ENCODE measurements around the gene SSMEM1. TPM values are rescaled to one million over a fixed set of nuclear protein-coding genes. Genes with fewer than 3 reads are reported as not detected.
"Not testable (repeated sequence)": the region's sequence is repeated elsewhere in the genome, so short reads cannot be mapped to it uniquely, and the experiment has no call there.

Gene SSMEM1
- total RNA-seq, 2 donors from 2014 or later, result not detected

DNA sequence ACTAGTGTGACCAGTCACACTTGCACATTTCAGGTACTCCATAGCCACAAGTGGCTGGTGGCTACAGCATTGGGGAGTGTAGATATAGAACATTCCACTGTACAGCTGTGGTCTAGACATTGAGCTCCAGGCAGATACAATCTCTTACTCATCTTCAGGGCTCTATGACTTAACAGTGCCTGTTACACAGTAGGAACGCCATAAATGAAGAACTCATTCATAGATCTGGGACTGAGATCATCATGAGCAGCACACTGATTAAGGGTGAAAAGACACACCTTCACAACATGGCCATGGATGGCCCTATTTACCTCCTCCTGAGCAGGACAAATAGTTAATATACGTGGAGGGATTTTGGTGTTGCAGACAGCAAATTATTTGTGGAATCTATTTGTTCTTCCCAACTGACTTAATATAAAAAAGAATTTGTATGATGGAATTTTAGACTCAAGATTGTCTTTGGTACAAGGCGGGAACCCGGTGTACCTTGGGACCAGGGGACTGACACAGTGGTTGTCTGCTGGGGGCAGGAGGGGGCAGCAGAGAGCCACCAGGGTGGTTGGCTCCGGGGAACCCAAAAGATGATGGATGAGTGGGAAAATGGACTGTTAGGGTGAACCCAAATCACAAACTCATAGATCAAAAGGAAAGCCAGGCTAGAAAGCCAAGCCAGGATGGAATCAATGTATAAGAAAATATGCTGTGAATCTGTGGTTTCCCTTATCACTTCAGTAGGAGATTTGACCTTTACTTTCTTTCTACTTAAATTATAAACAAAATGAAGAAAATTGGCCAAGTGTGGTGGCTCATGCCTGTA is 34.7 kb downstream of the SSMEM1 start:
- H3K36me3 Mint-ChIP-seq (ENCODE audit: low read depth), result no peaks in the 10 kb centered on the region
- H3K9me3 ChIP-seq (ENCODE audit: control insufficient read depth, low read length, poor library complexity, severe bottlenecking), result no peaks in the 10 kb centered on the region
- H3K4me1 Mint-ChIP-seq, result no peaks in the 10 kb centered on the region
- H3K27ac Mint-ChIP-seq, result no peak overlapping the region
- peak; percentile 65 for ATAC-seq
- peaks cover 32% of the 10 kb centered on the region for H3K27me3 Mint-ChIP-seq
- H3K4me3 Mint-ChIP-seq, result no peak overlapping the region
- DNase-seq, result peak in 2 of 3 donors; percentile 14 to 32

DNA sequence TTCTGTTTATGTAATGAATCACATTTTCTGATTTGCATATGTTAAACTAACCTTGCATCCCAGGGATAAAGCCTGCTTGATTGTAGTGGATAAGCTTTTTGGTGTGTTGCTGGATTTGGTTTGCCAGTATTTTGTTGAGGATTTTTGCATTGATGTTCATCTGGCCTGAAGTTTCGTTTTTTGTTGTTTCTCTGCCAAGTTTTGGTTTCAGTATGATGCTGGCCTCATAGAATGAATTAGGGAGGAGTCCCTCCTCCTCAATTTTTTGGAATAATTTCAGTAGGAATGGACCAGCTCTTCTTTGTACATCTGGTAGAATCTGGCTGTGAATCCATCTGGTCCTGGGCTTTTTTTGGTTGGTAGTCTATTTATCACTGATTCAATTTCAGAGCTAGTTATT is 35.8 kb downstream of the SSMEM1 start:
- not testable (repeated sequence) for H3K27ac Mint-ChIP-seq; H3K4me1 Mint-ChIP-seq; ATAC-seq; DNase-seq; H3K9me3 ChIP-seq (ENCODE audit: control insufficient read depth, low read length, poor library complexity, severe bottlenecking); H3K4me3 Mint-ChIP-seq; H3K36me3 Mint-ChIP-seq (ENCODE audit: low read depth)
- peaks cover 32% of the 10 kb centered on the region for H3K27me3 Mint-ChIP-seq

DNA sequence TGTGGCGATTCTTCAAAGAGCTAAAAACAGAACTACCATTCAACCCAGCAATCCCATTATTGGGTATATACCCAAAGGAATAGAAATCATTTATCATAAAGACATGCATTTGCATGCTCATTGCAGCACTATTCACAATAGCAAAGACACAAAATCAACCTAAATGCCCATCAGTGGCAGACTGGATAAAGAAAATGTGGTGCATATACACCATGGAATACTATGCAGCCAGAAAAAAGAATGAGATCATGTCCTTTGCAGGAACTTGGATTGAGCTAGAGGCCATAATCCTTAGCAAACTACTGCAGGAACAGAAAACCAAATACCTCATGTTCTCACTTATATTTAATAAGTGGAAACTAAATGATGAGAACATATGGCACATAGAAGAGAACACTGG is 38.8 kb downstream of the SSMEM1 start:
- H3K27ac Mint-ChIP-seq; H3K36me3 Mint-ChIP-seq (ENCODE audit: low read depth); H3K4me3 Mint-ChIP-seq; H3K4me1 Mint-ChIP-seq; H3K9me3 ChIP-seq (ENCODE audit: control insufficient read depth, low read length, poor library complexity, severe bottlenecking); ATAC-seq; DNase-seq: not testable (repeated sequence)
- H3K27me3 Mint-ChIP-seq, result peaks cover 27% of the 10 kb centered on the region

DNA sequence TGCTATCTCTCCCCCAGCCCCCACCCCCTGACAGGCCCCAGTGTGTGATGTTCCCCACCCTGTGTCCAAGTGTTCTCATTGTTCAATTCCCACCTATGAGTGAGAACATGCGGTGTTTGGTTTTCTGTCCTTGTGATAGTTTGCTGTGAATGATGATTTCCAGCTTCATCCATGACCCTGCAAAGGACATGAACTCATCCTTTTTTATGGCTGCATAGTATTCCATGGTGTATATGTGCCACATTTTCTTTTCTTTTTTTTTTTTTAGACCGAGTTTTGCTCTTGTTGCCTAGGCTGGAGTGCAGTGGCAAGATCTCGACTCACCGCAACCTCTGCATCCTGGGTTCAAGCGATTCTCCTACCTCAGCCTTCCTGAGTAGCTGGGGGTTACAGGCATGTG is 41.2 kb downstream of the SSMEM1 start:
- H3K9me3 ChIP-seq (ENCODE audit: control insufficient read depth, low read length, poor library complexity, severe bottlenecking); DNase-seq; H3K36me3 Mint-ChIP-seq (ENCODE audit: low read depth); ATAC-seq; H3K27ac Mint-ChIP-seq; H3K4me1 Mint-ChIP-seq; H3K4me3 Mint-ChIP-seq: not testable (repeated sequence)
- peaks cover 17% of the 10 kb centered on the region for H3K27me3 Mint-ChIP-seq

DNA sequence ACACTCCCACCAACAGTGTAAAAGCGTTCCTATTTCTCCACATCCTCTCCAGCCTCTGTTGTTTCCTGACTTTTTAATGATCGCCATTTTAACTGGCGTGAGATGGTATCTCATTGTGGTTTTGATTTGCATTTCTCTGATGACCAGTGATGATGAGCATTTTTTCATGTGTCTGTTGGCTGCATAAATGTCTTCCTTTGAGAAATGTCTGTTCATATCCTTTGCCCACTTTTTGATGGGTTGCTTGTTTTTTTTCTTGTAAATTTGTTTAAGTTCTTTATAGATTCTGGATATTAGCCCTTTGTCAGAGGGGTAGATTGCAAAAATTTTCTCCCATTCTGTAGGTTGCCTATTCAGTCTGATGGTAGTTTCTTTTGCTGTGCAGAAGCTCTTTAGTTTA is 42.0 kb downstream of the SSMEM1 start:
- peaks cover 11% of the 10 kb centered on the region for H3K27me3 Mint-ChIP-seq
- not testable (repeated sequence) for H3K36me3 Mint-ChIP-seq (ENCODE audit: low read depth); H3K27ac Mint-ChIP-seq; H3K4me1 Mint-ChIP-seq; H3K4me3 Mint-ChIP-seq; DNase-seq; ATAC-seq; H3K9me3 ChIP-seq (ENCODE audit: control insufficient read depth, low read length, poor library complexity, severe bottlenecking)

DNA sequence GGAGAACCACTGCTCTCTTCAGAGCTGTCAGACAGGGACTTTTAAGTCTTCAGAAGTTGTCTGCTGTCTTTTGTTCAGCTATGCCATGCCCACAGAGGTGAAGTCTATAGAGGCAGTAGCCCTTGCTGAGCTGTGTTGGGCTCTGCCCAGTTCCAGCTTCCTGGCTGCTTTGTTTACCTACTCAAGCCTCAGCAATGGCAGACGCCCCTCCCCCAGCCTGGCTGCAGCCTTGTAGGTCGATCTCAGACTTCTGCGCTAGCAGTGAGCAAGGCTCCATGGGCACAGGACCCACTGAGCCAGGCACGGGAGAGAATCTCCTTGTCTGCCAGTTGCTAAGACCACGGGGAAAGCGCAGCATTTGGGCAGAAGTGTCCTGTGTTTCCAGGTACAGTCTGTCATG is 46.9 kb downstream of the SSMEM1 start:
- ATAC-seq, result no peak
- Mint-ChIP-seq H3K36me3 (ENCODE audit: low read depth) (peaks cover 2% of the 10 kb centered on the region), H3K27me3 (no peaks in the 10 kb centered on the region)

DNA sequence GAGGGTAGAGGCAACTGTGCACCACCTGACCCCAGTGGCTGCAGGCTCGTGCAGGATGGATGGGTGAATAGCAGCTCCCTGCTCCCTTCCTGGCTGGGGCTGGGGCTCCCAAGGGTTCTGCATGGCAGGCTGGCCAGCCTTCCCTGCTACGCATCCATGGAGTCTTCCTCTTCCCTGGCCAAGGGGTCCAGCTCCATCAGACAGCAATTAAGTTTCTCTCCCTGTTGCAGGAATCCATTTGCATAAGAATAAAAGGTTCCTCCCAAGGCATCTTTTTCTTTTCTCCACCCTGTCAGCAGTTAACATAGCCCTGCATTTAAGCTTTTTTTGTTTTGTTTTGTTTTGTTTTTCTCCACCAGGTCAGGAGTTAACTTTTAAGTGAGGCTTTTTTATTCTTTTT is 49.0 kb downstream of the SSMEM1 start:
- ATAC-seq (no peak), DNase-seq (no peak)
- Mint-ChIP-seq H3K27ac (no peak overlapping the region), H3K27me3 (no peaks in the 10 kb centered on the region), H3K36me3 (ENCODE audit: low read depth) (peaks cover 2% of the 10 kb centered on the region), H3K4me3 (no peak overlapping the region), H3K4me1 (no peaks in the 10 kb centered on the region)
- H3K9me3 ChIP-seq (ENCODE audit: control insufficient read depth, low read length, poor library complexity, severe bottlenecking), result no peaks in the 10 kb centered on the region

More for the DNA sequence above, 46.9 kb downstream of the SSMEM1 start:
- Mint-ChIP-seq H3K27ac (no peak overlapping the region), H3K4me1 (no peaks in the 10 kb centered on the region), H3K4me3 (no peak overlapping the region)
- DNase-seq, result no peak
- H3K9me3 ChIP-seq (ENCODE audit: control insufficient read depth, low read length, poor library complexity, severe bottlenecking), result no peaks in the 10 kb centered on the region

DNA sequence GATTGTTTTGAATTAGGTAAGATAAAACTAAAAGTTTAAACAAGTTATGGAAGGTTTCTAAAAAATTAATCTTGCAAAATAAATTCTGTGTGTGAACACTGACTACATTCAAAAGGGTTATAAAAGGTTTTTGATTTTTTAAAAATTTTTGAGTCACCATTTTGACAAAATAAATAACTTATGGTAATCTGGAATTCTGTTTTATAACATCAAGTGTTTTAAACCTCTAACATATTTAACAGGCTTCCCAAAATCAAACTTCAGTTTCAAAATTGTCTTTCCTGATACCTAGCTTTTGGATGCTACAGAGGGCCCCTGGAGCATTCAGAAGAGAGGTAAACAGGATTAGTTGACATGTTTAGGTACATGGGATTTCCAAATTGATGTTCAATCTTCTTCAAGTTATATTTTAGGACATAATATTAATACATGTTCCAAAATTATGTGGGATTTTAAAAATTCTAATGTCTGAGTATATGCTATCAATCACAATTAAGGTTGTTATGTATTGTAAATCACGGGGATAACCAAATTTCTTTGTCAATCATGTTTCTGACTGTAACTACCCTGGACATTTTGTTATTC is 50.9 kb downstream of the SSMEM1 start:
- no peaks in the 10 kb centered on the region for H3K9me3 ChIP-seq (ENCODE audit: control insufficient read depth, low read length, poor library complexity, severe bottlenecking)
- Mint-ChIP-seq H3K36me3 (ENCODE audit: low read depth) (peaks cover 2% of the 10 kb centered on the region), H3K4me3 (no peak overlapping the region), H3K4me1 (no peaks in the 10 kb centered on the region), H3K27me3 (no peaks in the 10 kb centered on the region), H3K27ac (no peak overlapping the region)
- DNase-seq (no peak), ATAC-seq (no peak)

DNA sequence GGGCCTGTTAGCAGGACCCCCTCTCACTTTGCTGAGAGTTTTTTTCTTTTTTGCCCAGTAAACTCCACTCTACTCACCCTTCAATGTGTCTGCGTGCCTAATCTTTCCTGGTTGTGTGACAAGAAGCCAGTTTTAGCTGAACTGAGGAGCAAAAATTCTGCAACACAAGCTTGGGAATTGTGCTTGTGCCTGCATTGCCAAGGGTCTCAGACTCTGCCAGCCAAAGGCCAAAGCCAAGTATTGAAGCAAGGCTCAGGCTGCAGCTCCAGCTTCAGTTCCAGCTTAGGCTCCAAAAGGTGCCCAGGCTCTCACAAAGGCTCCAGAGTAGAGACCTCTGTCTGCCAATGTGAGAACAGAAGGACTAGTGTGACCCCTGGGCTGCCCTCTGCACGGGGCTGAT is 54.8 kb downstream of the SSMEM1 start:
- Mint-ChIP-seq H3K27ac (no peak overlapping the region), H3K4me1 (no peaks in the 10 kb centered on the region), H3K36me3 (ENCODE audit: low read depth) (peaks cover 2% of the 10 kb centered on the region), H3K4me3 (no peak overlapping the region), H3K27me3 (peaks cover 23% of the 10 kb centered on the region)
- H3K9me3 ChIP-seq (ENCODE audit: control insufficient read depth, low read length, poor library complexity, severe bottlenecking), result no peaks in the 10 kb centered on the region
- DNase-seq, result no peak
- no peak for ATAC-seq

DNA sequence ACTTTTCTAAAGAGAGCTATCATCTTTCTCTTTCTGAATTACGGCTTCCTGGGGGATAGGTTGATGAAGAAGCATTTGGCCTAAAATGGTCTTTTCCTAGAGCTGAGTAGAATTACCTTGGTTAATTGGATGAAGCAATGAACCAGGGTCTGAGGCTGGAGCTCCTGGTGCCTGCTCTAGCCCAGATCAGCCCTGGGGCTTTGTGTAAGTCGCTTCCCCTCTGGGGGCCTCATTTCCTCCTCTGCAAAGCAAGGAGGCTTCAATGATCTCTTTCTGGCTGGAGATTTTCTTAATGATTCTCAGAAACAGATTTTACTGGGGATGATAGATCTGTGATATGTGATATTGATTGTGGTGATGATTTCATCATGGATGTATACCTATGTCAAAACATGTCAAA is 55.5 kb downstream of the SSMEM1 start:
- Mint-ChIP-seq H3K4me1 (no peaks in the 10 kb centered on the region), H3K27me3 (peaks cover 23% of the 10 kb centered on the region), H3K36me3 (ENCODE audit: low read depth) (peaks cover 2% of the 10 kb centered on the region), H3K4me3 (no peak overlapping the region), H3K27ac (no peak overlapping the region)
- H3K9me3 ChIP-seq (ENCODE audit: control insufficient read depth, low read length, poor library complexity, severe bottlenecking), result no peaks in the 10 kb centered on the region
- ATAC-seq (no peak), DNase-seq (no peak)

Other genes with a start within 250 kb of the SSMEM1 start
- 10 to 100 TPM in 1 of 2 donors, 1 to 10 TPM in 1; 8.8 to 10.3 TPM for gene ZC3HC1, start 156.5 kb upstream of the SSMEM1 start, total RNA-seq
- gene KLHDC10, start 137.3 kb upstream of the SSMEM1 start, total RNA-seq, result 10 to 100 TPM; 15.8 to 18.8 TPM
- gene TMEM209, start 2.5 kb upstream of the SSMEM1 start, total RNA-seq, result 10 to 100 TPM; 26.0 to 26.3 TPM
- gene CPA2, start 59.0 kb downstream of the SSMEM1 start, total RNA-seq, result not detected
- gene CPA4, start 85.3 kb downstream of the SSMEM1 start, total RNA-seq, result not detected
- 10 to 100 TPM in 1 of 2 donors, 1 to 10 TPM in 1; 2.5 to 11.5 TPM for gene CPA5, start 137.0 kb downstream of the SSMEM1 start, total RNA-seq
- not detected for gene CPA1, start 172.6 kb downstream of the SSMEM1 start, total RNA-seq
- 1 to 10 TPM; 3.2 to 6.0 TPM for gene CEP41, start 233.2 kb downstream of the SSMEM1 start, total RNA-seq